GM23338 (cell line): ENCODE measurements around the gene LRP1B.

Experiments used
- CREB1 ChIP-seq: fragments of 250-450 bp; sonication (Bioruptor Pico); IDR thresholded peaks from 2 replicates; pipeline ENCODE4 v1.5.0; 2020; ENCODE audit warnings: low read depth, mild to moderate bottlenecking, moderate library complexity
- CTCF ChIP-seq, 2 experiments: fragments of 200-600 bp in 1 of 2; sonication (generic) in 1 of 2; conservative IDR thresholded peaks; 2 replicates each; pipeline versions ENCODE4 v1.5.1 to v1.6.1; 2016 to 2017; ENCODE audit warnings: antibody characterized with exemption in 2 of 2, low read depth in 2 of 2, mild to moderate bottlenecking in 2 of 2, moderate library complexity in 1 of 2
- EZH2 ChIP-seq: fragments of 200-600 bp; sonication (generic); IDR thresholded peaks from one replicate; pipeline ENCODE4 v1.8.0; 2017; ENCODE audit warnings: antibody characterized with exemption, mild to moderate bottlenecking, low read depth; ENCODE audit not compliant: unreplicated experiment
- POLR2AphosphoS5 ChIP-seq: IDR thresholded peaks from 2 replicates; pipeline ENCODE4 v1.6.1; 2016; ENCODE audit warnings: antibody characterized with exemption, low read depth
- REST ChIP-seq: IDR thresholded peaks from one replicate; pipeline ENCODE4 v1.6.1; 2018; ENCODE audit warnings: antibody characterized with exemption; ENCODE audit not compliant: unreplicated experiment

GRCh38 chr2:140286377-140286776 is 1844.4 kb downstream of the LRP1B start:
- no peak for TF ChIP-seq EZH2
- no peak for TF ChIP-seq CTCF (conservative IDR thresholded peaks at IDR 0.05; ENCODE audit: low read depth in 2 of 2)
- TF ChIP-seq POLR2AphosphoS5: no peak
- no peak for TF ChIP-seq CREB1 (CRISPR knock-in tag)
- TF ChIP-seq REST: no peak
